H1 (cell line): Measurements from ENCODE around the gene P3H3. TPM values are rescaled to one million over a fixed set of nuclear protein-coding genes. Genes with fewer than 3 reads are reported as not detected.

ENCODE experiments used
- CTCF ChIA-PET: fragments of 300-600 bp; sonication (Branson Sonifier 250); formaldehyde crosslinking; loops from one replicate; lab custom pipeline; 2021; ENCODE audit not compliant: partially characterized antibody; lab: Charles Lee
- POLR2A ChIA-PET: fragments of 300-600 bp; sonication (Branson Sonifier 250); formaldehyde crosslinking; loops from one replicate; lab custom pipeline; 2021; ENCODE audit warnings: inconsistent platforms; ENCODE audit not compliant: partially characterized antibody; lab: Charles Lee
- DNase-seq, 2 experiments: peaks; one replicate each; pipeline versions ENCODE4 v3.0.0 to v3.0.0-alpha.2; 2010 to 2022; ENCODE audit warnings: low spot score in 2 of 2, low read depth in 1 of 2, mixed read lengths in 1 of 2
- FAIRE-seq: peaks from 2 replicates; lab custom pipeline; 2011; peaks lifted over from hg19 to GRCh38; lab: Jason Lieb, UNC
- H2AFZ ChIP-seq: 2 replicates; pipeline ENCODE4 v1.8.1; 2012; ENCODE audit warnings: low read length, inconsistent platforms
- H2AK5ac ChIP-seq: 2 replicates; pipeline ENCODE4 v1.6.1; 2013; ENCODE audit warnings: low read depth, low read length
- H2BK120ac ChIP-seq: replicated peaks from 2 replicates; pipeline ENCODE3; 2013; ENCODE audit warnings: low read depth, low read length, inconsistent platforms
- H2BK12ac ChIP-seq: 2 replicates; pipeline ENCODE4 v1.6.1; 2013; ENCODE audit warnings: low read depth, low read length
- H2BK15ac ChIP-seq: 2 replicates; pipeline ENCODE4 v1.6.1; 2013; ENCODE audit warnings: low read length
- H2BK20ac ChIP-seq: 2 replicates; pipeline ENCODE4 v1.6.1; 2013; ENCODE audit warnings: low read length
- H2BK5ac ChIP-seq: 2 replicates; pipeline ENCODE4 v1.6.1; 2013; ENCODE audit warnings: low read depth, low read length
- H3K14ac ChIP-seq: 2 replicates; pipeline ENCODE4 v1.6.1; 2013; ENCODE audit warnings: inconsistent platforms; ENCODE audit not compliant: insufficient read length
- H3K18ac ChIP-seq: 2 replicates; pipeline ENCODE4 v1.6.1; 2013; ENCODE audit warnings: low read length; ENCODE audit errors: extremely low read depth
- H3K23ac ChIP-seq: 2 replicates; pipeline ENCODE4 v1.6.1; 2013; ENCODE audit warnings: inconsistent platforms; ENCODE audit not compliant: insufficient read length
- H3K23me2 ChIP-seq: 2 replicates; pipeline ENCODE4 v1.6.1; 2013; ENCODE audit warnings: low read depth, low read length
- H3K27ac ChIP-seq: 2 replicates; pipeline ENCODE4 v1.6.1; 2011; ENCODE audit warnings: low read depth, low read length, inconsistent platforms
- H3K27me3 ChIP-seq, 4 experiments: replicated peaks in 1 of 4; 1 replicate in 1 of 4; 2 replicates in 3 of 4; pipeline versions ENCODE4 v1.6.1 to v1.8.1; 2011 to 2013; ENCODE audit warnings: low read length in 3 of 4, mild to moderate bottlenecking in 3 of 4, inconsistent platforms in 2 of 4, mixed read lengths in 2 of 4, moderate library complexity in 1 of 4; ENCODE audit not compliant: control insufficient read depth in 3 of 4, insufficient read depth in 3 of 4; ENCODE audit errors: extremely low read depth in 1 of 4
- H3K36me3 ChIP-seq, 4 experiments: 2 replicates each; pipeline versions ENCODE4 v1.6.1 to v1.8.1; 2011 to 2013; ENCODE audit warnings: mild to moderate bottlenecking in 4 of 4, low read length in 3 of 4, moderate library complexity in 2 of 4, control low read depth in 1 of 4, inconsistent platforms in 1 of 4; ENCODE audit not compliant: insufficient read depth in 4 of 4, control insufficient read depth in 2 of 4
- H3K4ac ChIP-seq: replicated peaks from 2 replicates; pipeline ENCODE3; 2013; ENCODE audit warnings: low read length, low read depth, mixed read lengths, inconsistent platforms; ENCODE audit not compliant: insufficient read length
- H3K4me1 ChIP-seq, 4 experiments: replicated peaks in 1 of 4; 1 replicate in 1 of 4; 2 replicates in 3 of 4; pipeline versions ENCODE4 v1.6.1 to v1.8.1; 2011 to 2013; ENCODE audit warnings: low read length in 3 of 4, inconsistent platforms in 2 of 4, mixed read lengths in 1 of 4; ENCODE audit not compliant: insufficient read depth in 4 of 4, control insufficient read depth in 3 of 4
- H3K4me2 ChIP-seq, 2 experiments: 2 replicates each; pipeline versions ENCODE4 v1.6.1 to v1.8.1; 2011 to 2013; ENCODE audit warnings: low read depth in 2 of 2, low read length in 2 of 2, control low read depth in 1 of 2, inconsistent platforms in 1 of 2, mild to moderate bottlenecking in 1 of 2; ENCODE audit not compliant: insufficient read depth in 1 of 2
- H3K4me3 ChIP-seq, 4 experiments: fragments of 200-600, 300-600 bp in 1 of 4; sonication (generic), shearing (Covaris generic), sonication (Bioruptor Twin) in 1 of 4; 2 replicates each; pipeline versions ENCODE4 v1.5.1 to v1.8.1; 2011 to 2016; ENCODE audit warnings: low read length in 4 of 4, low read depth in 3 of 4, control low read depth in 2 of 4, inconsistent platforms in 2 of 4, mild to moderate bottlenecking in 2 of 4, mixed read lengths in 1 of 4, moderate library complexity in 1 of 4; ENCODE audit not compliant: insufficient read depth in 2 of 4; ENCODE audit errors: extremely low read depth in 1 of 4
- H3K56ac ChIP-seq: replicated peaks from 2 replicates; pipeline ENCODE3; 2013; ENCODE audit warnings: low read depth, mild to moderate bottlenecking, mixed read lengths, low read length, inconsistent platforms; ENCODE audit not compliant: insufficient read length
- H3K79me1 ChIP-seq: 2 replicates; pipeline ENCODE4 v1.6.1; 2013; ENCODE audit warnings: low read depth, low read length, control low read depth
- H3K79me2 ChIP-seq, 2 experiments: 2 replicates each; pipeline versions ENCODE4 v1.6.1 to v1.8.1; 2012 to 2013; ENCODE audit warnings: low read length in 2 of 2, mild to moderate bottlenecking in 2 of 2, inconsistent platforms in 1 of 2; ENCODE audit not compliant: insufficient read depth in 2 of 2, control insufficient read depth in 1 of 2
- H3K9ac ChIP-seq, 4 experiments: replicated peaks in 1 of 4; 1 replicate in 1 of 4; 2 replicates in 3 of 4; pipeline versions ENCODE4 v1.6.1 to v1.8.1; 2011 to 2013; ENCODE audit warnings: low read depth in 3 of 4, low read length in 3 of 4, control low read depth in 2 of 4, mild to moderate bottlenecking in 2 of 4, moderate library complexity in 2 of 4, inconsistent platforms in 1 of 4; ENCODE audit errors: extremely low read depth in 1 of 4
- H3K9me3 ChIP-seq, 2 experiments: 2 replicates each; pipeline versions ENCODE4 v1.6.1 to v1.8.1; 2012 to 2013; ENCODE audit warnings: mild to moderate bottlenecking in 2 of 2, moderate library complexity in 2 of 2, control low read depth in 1 of 2, inconsistent platforms in 1 of 2, low read depth in 1 of 2, low read length in 1 of 2, mixed read lengths in 1 of 2; ENCODE audit not compliant: insufficient read depth in 2 of 2
- H4K20me1 ChIP-seq, 2 experiments: replicated peaks in 1 of 2; 2 replicates each; pipeline versions ENCODE3 to v1.8.1; 2011 to 2013; ENCODE audit warnings: inconsistent platforms in 2 of 2, low read length in 2 of 2, mild to moderate bottlenecking in 1 of 2; ENCODE audit not compliant: insufficient read depth in 2 of 2, control insufficient read depth in 1 of 2
- H4K5ac ChIP-seq: 2 replicates; pipeline ENCODE4 v1.6.1; 2013; ENCODE audit warnings: low read length, low read depth, mixed read lengths, inconsistent platforms; ENCODE audit not compliant: insufficient read length
- H4K8ac ChIP-seq: 2 replicates; pipeline ENCODE4 v1.8.0; 2013; ENCODE audit warnings: mild to moderate bottlenecking, moderate library complexity, low read length, inconsistent platforms; ENCODE audit not compliant: insufficient read depth; ENCODE audit errors: extremely low read depth
- H4K91ac ChIP-seq: replicated peaks from 2 replicates; pipeline ENCODE3; 2013; ENCODE audit warnings: low read length, mixed read lengths, inconsistent platforms; ENCODE audit not compliant: insufficient read length
- WGBS, 2 experiments: shearing (Covaris generic) in 1 of 2; methylation state at CpG; one replicate each; pipeline versions ENCODE4 v1.1.6 to v1.1.7; 2013 to 2015; ENCODE audit warnings: low lambda C conversion rate in 2 of 2, mixed read lengths in 2 of 2, inconsistent platforms in 1 of 2, low coverage in 1 of 2, missing lambda C conversion rate in 1 of 2; ENCODE audit not compliant: insufficient replicate concordance in 2 of 2, insufficient coverage in 1 of 2, insufficient read length in 1 of 2; ENCODE audit errors: extremely low coverage in 1 of 2, missing lambda C conversion rate in 1 of 2; 5-methylcytosine and 5-hydroxymethylcytosine counted together
- polyA plus RNA-seq, 7 experiments: library from polyadenylated mRNA; depleted of rRNA in 3 of 7; stranded (reverse) in 5 of 7; unstranded in 2 of 7; fragments of >200 nt in 5 of 7; fragments of 200-250 nt in 2 of 7; gene quantifications; 1 replicate in 5 of 7; 2 replicates in 1 of 7; 4 replicates in 1 of 7; pipeline versions ENCODE4 v1.2.1 to v1.2.3, GENCODE V29; 2011 to 2013; ENCODE audit warnings: missing spikeins in 2 of 7, mixed read lengths in 2 of 7
- total RNA-seq: library from RNA; stranded (reverse); fragmentation: NEBNext Ultra II Directional; extraction: Animal tissue kit (Norgen Biotek cat#: 25700); gene quantifications from 2 replicates; pipeline ENCODE4 v1.2.1, GENCODE V29; 2021
- TF ChIP-seq, protein P1 (sequence below): IDR thresholded peaks from 2 replicates; pipeline ENCODE4 v1.6.1; 2011; ENCODE audit warnings: low read depth, mild to moderate bottlenecking, low read length; ENCODE audit not compliant: insufficient read depth

Gene P3H3
- total and polyA plus RNA-seq, 2 of the 8 experiments (the other 6 are each of a cell fraction or from before 2014, with no cell fraction given), result 22.9 to 43.5 TPM

DNA sequence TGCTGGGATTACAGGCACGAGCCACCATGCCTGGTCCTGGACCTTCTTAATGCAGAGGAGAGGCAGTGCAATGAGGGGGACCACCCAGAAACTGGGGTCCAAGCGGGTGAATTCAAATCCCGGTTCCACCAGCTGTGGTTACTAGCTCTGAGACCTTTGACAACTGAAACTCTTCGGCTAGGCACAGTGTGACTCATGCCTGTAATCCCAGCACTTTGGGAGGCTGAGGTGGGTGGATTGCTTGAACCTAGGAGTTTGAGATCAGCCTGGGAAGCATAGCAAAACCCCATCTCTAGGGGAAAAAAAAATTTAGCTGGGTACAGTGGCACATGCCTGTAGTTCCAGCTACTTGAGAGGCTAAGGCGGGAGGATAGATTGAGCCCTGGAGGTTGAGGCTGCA is 43.9 kb upstream of the P3H3 start:
- no peaks in the 10 kb centered on the region for H3K9me3 ChIP-seq
- no peak overlapping the region for H2BK120ac ChIP-seq
- H2AFZ ChIP-seq, result no peak overlapping the region
- no peak overlapping the region for H2AK5ac ChIP-seq
- CTCF ChIA-PET, result interaction anchor here (0.6 to 29.6 kb wide), 10 partner anchors 9 to 163 kb away, joined by 3 to 532 read pairs (median 8); partner anchors contain the start of genes GNB3, GPR162, LAG3 and MLF2
- no peak overlapping the region for H3K9ac ChIP-seq
- no peaks in the 10 kb centered on the region for H3K79me1 ChIP-seq
- H3K56ac ChIP-seq, result no peak overlapping the region
- H2BK20ac ChIP-seq, result no peak overlapping the region
- H3K23ac ChIP-seq, result no peak overlapping the region
- no peak overlapping the region for H4K5ac ChIP-seq
- no peak overlapping the region for H3K14ac ChIP-seq
- no peak overlapping the region for H4K8ac ChIP-seq
- H3K23me2 ChIP-seq, result no peaks in the 10 kb centered on the region
- WGBS, 2 experiments, result 80% methylated on average over 5 of the region's 5 CpGs; no CpG with 5 or more reads in 1 of the 2 experiments
- no peak overlapping the region for H2BK15ac ChIP-seq
- no peak overlapping the region for H3K4me2 ChIP-seq
- no peaks in the 10 kb centered on the region for H3K27me3 ChIP-seq
- no peak overlapping the region; the same call in 1 of the 2 replicates for H3K27ac ChIP-seq
- H3K4ac ChIP-seq, result no peak overlapping the region
- H4K91ac ChIP-seq, result no peak overlapping the region
- no peak overlapping the region for H2BK12ac ChIP-seq
- H4K20me1 ChIP-seq, result no peaks in the 10 kb centered on the region
- H3K36me3 ChIP-seq, result no peaks in the 10 kb centered on the region
- no peak for FAIRE-seq
- no peak overlapping the region for H2BK5ac ChIP-seq
- no peak for DNase-seq
- H3K4me3 ChIP-seq, result no peak overlapping the region
- peaks cover 4 to 8% (median 6%) of the 10 kb centered on the region in 4 experiments for H3K4me1 ChIP-seq
- POLR2A ChIA-PET, result interaction anchor here (0.6 to 2.0 kb wide), 5 partner anchors 13 to 247 kb away, joined by 3 to 7 read pairs (median 5); partner anchors contain the start of gene MLF2
- H3K79me2 ChIP-seq, result no peaks in the 10 kb centered on the region
- H3K18ac ChIP-seq, result no peak overlapping the region
- TF ChIP-seq, protein P1, sequence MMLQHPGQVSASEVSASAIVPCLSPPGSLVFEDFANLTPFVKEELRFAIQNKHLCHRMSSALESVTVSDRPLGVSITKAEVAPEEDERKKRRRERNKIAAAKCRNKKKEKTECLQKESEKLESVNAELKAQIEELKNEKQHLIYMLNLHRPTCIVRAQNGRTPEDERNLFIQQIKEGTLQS, result no peak
